ENCODE measurements around the gene CPNE6. TPM values are rescaled to one million over a fixed set of nuclear protein-coding genes. Genes with fewer than 3 reads are reported as not detected.

Gene CPNE6
- polyA plus RNA-seq, 3 donors, result not detected

- peaks cover 0 to 6% (median 1%) of the 10 kb centered on the region in 7 donors for H3K9me3 Mint-ChIP-seq
- Histone ChIP-seq H3K79me2 (ENCODE audit: insufficient read depth, low read length) (peaks cover 34% of the 10 kb centered on the region), H3K4me1 (ENCODE audit: control insufficient read depth in 1 of 2, insufficient read depth in 2 of 2, low read length in 2 of 2) (peaks cover 36 to 45% of the 10 kb centered on the region in 2 donors), H3K4me3 (replicated peaks in 1 of 3; ENCODE audit: low read depth in 2 of 3, low read length in 3 of 3) (peak overlapping the region in 1 of 3 experiments; percentile 9), H3K27ac (ENCODE audit: low read depth in 1 of 2, low read length in 2 of 2) (peak overlapping the region; percentile 61 to 76), H3K9me3 (replicated peaks in 1 of 2; ENCODE audit: control insufficient read depth in 1 of 2, insufficient read depth in 1 of 2, low read length in 2 of 2) (no peaks in the 10 kb centered on the region), H3K36me3 (replicated peaks in 1 of 2; ENCODE audit: control insufficient read depth in 1 of 2, insufficient read depth in 2 of 2, low read length in 2 of 2) (peaks cover 40 to 65% of the 10 kb centered on the region in 2 donors), H3K27me3 (ENCODE audit: control insufficient read depth in 2 of 2, insufficient read depth in 2 of 2, low read length in 2 of 2) (no peaks in the 10 kb centered on the region), H2AFZ (ENCODE audit: insufficient read depth, low read depth, low read length, poor library complexity, severe bottlenecking) (no peak overlapping the region), H3K9ac (ENCODE audit: insufficient read depth, low read length, poor library complexity, severe bottlenecking) (peak overlapping the region; percentile 6), H4K20me1 (ENCODE audit: insufficient read depth, low read length) (peaks cover 20% of the 10 kb centered on the region), H3K4me2 (replicated peaks; ENCODE audit: extremely low read depth, low read length, poor library complexity, severe bottlenecking) (no peak overlapping the region)
- H3K4me3 Mint-ChIP-seq, result no peak overlapping the region
- DNase-seq, result no peak
- intact Hi-C loops (cut with micrococcal nuclease), result no loop called here
- peaks cover 0 to 3% (median 2%) of the 10 kb centered on the region in 3 donors for H3K27me3 Mint-ChIP-seq (ENCODE audit: low read depth in 3 of 3)
- 96% methylated on average over 15 of the region's 17 CpGs for WGBS (ENCODE audit: insufficient coverage)
- TF ChIP-seq CTCF (IDR thresholded peaks at IDR 0.05), result no peak
- H3K27ac Mint-ChIP-seq, result peak overlapping the region in 6 of 7 donors; percentile 50 to 88 (median 78)
- H3K4me1 Mint-ChIP-seq, result peaks cover 38% of the 10 kb centered on the region
- peaks cover 50 to 65% of the 10 kb centered on the region in 2 donors for H3K36me3 Mint-ChIP-seq
Measured at GRCh38 chr14:24098927-24099813, 27.8 kb downstream of the CPNE6 start.

GRCh38 chr14:24100197-24100981, 29.0 kb downstream of the CPNE6 start:
- peaks cover 0 to 3% (median under 1%) of the 10 kb centered on the region in 3 donors for H3K27me3 Mint-ChIP-seq (ENCODE audit: low read depth in 3 of 3)
- H3K27me3 ChIP-seq (ENCODE audit: control insufficient read depth in 2 of 2, insufficient read depth in 2 of 2, low read length in 2 of 2), result no peaks in the 10 kb centered on the region
- intact Hi-C loops (cut with micrococcal nuclease), result loop anchor here in 1 of 2 donors (10.0 kb wide), 1 partner anchor 116 kb away; the partner anchor contains the start of gene DHRS4L2

More at GRCh38 chr14:24100197-24100981, 29.0 kb downstream of the CPNE6 start:
- Mint-ChIP-seq H3K9me3 (peaks cover 0 to 7% (median 2%) of the 10 kb centered on the region in 7 donors), H3K36me3 (peaks cover 60 to 77% of the 10 kb centered on the region in 2 donors), H3K4me3 (no peak overlapping the region), H3K4me1 (peaks cover 32% of the 10 kb centered on the region), H3K27ac (peak overlapping the region in 6 of 7 donors; percentile 74 to 89 (median 84))
- Histone ChIP-seq H3K4me1 (ENCODE audit: control insufficient read depth in 1 of 2, insufficient read depth in 2 of 2, low read length in 2 of 2) (peaks cover 29 to 33% of the 10 kb centered on the region in 2 donors), H3K4me3 (replicated peaks in 1 of 3; ENCODE audit: low read depth in 2 of 3, low read length in 3 of 3) (peak overlapping the region in 1 of 3 experiments; percentile 9), H3K9ac (ENCODE audit: insufficient read depth, low read length, poor library complexity, severe bottlenecking) (no peak overlapping the region), H3K4me2 (replicated peaks; ENCODE audit: extremely low read depth, low read length, poor library complexity, severe bottlenecking) (peak overlapping the region; percentile 30), H3K79me2 (ENCODE audit: insufficient read depth, low read length) (peaks cover 22% of the 10 kb centered on the region), H3K27ac (ENCODE audit: low read depth in 1 of 2, low read length in 2 of 2) (peak overlapping the region; percentile 61 to 76), H3K9me3 (replicated peaks in 1 of 2; ENCODE audit: control insufficient read depth in 1 of 2, insufficient read depth in 1 of 2, low read length in 2 of 2) (no peaks in the 10 kb centered on the region), H3K36me3 (replicated peaks in 1 of 2; ENCODE audit: control insufficient read depth in 1 of 2, insufficient read depth in 2 of 2, low read length in 2 of 2) (peaks cover 41 to 77% of the 10 kb centered on the region in 2 donors), H2AFZ (ENCODE audit: insufficient read depth, low read depth, low read length, poor library complexity, severe bottlenecking) (peak overlapping the region; percentile 12), H4K20me1 (ENCODE audit: insufficient read depth, low read length) (peaks cover 19% of the 10 kb centered on the region)
- TF ChIP-seq CTCF (IDR thresholded peaks at IDR 0.05), result no peak
- DNase-seq, result peak in 2 of 3 donors; percentile 34 to 43
- WGBS (ENCODE audit: insufficient coverage), result 100% methylated on average over 2 of the region's 4 CpGs
